Cardiac fibroblast (primary cell): ENCODE data around the gene SCRN1.
A peak's percentile ranks its signal among the peaks of the same experiment; 100 is the strongest.

Source experiments
- DNase-seq, 2 donors: peaks; one replicate each; pipeline versions ENCODE4 v3.0.0 to v3.0.0-alpha.2; 2010; ENCODE audit warnings: low read depth in 2 of 2
- H3K4me3 ChIP-seq, 2 donors: replicated peaks in 1 of 2; 1 replicate in 1 of 2; 2 replicates in 1 of 2; pipeline ENCODE4 v1.5.1; 2011; ENCODE audit warnings: low read depth in 2 of 2, low read length in 2 of 2, mild to moderate bottlenecking in 2 of 2, moderate library complexity in 1 of 2
- TF ChIP-seq, protein P1 (sequence below): IDR thresholded peaks from one replicate; pipeline ENCODE4 v1.5.1; 2011; ENCODE audit warnings: low read depth, mild to moderate bottlenecking, low read length, inconsistent platforms

Gene SCRN1

DNA sequence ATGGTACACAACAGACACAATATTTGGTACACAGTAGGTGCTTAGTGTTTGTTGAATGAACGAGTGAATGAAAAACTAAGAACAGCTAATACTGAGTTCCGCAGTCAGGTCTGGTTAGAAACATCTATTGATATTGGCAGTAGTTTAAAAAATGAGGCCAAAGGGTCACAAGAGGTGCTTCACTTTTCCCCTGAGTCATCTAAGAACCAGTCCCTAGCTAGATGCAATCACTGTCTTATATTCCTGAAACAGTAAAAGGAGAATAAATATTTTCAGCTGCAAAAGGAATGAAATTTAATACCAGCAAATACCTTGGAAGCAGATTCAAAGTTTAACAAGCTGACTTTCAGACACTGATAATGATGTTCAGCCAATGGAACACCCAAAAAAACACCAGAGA lies 54.5 kb downstream of the SCRN1 start:
- DNase-seq: peak in 1 of 2 donors; percentile 25
- H3K4me3 ChIP-seq: no peak overlapping the region
- TF ChIP-seq, protein P1, sequence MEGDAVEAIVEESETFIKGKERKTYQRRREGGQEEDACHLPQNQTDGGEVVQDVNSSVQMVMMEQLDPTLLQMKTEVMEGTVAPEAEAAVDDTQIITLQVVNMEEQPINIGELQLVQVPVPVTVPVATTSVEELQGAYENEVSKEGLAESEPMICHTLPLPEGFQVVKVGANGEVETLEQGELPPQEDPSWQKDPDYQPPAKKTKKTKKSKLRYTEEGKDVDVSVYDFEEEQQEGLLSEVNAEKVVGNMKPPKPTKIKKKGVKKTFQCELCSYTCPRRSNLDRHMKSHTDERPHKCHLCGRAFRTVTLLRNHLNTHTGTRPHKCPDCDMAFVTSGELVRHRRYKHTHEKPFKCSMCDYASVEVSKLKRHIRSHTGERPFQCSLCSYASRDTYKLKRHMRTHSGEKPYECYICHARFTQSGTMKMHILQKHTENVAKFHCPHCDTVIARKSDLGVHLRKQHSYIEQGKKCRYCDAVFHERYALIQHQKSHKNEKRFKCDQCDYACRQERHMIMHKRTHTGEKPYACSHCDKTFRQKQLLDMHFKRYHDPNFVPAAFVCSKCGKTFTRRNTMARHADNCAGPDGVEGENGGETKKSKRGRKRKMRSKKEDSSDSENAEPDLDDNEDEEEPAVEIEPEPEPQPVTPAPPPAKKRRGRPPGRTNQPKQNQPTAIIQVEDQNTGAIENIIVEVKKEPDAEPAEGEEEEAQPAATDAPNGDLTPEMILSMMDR: no peak

DNA sequence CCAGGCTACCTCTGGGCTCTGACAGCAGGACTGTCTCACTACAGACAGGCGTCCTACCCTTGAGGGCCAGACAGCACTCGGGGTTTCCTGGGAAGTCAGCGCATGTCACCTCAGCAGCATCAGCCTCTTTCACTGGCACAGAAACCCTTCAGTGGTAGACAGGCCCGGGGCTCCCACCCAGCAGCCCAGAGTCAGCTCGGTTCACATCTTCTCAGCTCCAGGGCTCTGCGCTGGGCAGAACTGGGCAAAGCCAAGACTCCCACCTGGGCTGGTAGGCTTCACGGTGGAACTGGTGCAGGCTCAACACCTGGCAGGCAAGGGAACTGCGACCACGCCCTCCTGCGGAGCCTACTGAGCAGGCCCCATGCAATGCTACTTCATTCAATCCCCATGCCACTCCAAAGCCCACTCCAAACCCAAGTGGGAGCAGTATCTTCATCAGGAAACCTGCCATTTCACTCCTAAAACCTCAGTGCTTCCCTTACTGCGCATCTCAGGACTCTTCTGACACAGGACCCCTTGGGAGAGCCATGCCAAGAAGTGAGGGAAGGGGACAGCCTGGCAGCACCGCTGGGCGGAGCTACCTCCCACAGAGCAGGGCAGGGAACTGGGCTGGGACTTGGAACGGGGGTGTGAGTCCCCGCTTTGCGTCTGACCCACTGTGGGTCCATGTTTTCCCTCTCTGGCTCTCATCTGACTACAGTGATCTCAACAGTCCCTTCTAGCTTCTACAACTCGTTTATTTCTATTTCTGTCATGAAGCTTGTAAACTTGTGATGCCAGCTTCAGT lies 60.4 kb downstream of the SCRN1 start:
- DNase-seq: no peak
- TF ChIP-seq, protein P1: no peak

DNA sequence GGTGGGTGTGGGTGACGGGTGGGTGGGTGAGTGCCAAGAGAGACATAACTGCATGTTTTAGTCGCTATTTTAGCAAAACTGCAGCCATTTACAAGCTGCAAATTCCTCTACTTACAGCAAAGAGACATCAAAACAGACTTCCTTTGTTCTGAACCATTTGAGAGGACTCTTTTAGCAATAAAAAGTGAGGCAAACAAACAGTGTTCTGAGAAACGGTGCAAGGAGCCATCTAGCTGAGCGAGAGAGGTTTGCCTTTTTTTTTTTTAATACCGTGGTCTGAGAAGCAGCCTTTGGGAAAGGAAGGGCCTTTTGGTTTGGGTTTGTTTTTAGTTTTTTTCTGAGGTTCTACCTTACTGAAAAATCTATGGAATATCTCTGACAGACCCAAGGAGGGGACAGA lies 62.9 kb downstream of the SCRN1 start:
- no peak overlapping the region for H3K4me3 ChIP-seq
- TF ChIP-seq, protein P1: no peak
- DNase-seq: no peak

More for the DNA sequence above, 60.4 kb downstream of the SCRN1 start:
- H3K4me3 ChIP-seq: no peak overlapping the region

DNA sequence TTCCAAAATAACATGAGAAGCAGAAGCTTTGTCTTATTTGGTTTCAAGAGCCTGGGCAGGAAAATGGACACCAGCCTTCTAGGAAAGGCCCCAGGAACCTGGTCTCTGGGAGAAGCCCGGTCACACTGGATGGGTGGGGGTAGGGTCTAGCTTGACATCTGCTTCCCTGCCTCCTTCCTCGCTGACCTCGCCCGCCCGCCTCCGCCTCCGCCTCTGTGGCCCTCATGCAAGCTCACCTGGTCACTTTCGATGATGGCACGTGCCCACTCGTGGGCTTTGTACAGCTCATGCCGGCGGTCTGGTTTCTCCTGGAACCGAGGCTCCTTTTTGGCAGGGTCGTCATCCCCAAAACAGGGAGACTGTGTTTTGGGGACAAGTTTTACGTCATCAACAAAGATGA lies 63.4 kb downstream of the SCRN1 start:
- H3K4me3 ChIP-seq: no peak overlapping the region
- TF ChIP-seq, protein P1: no peak
- DNase-seq: no peak

DNA sequence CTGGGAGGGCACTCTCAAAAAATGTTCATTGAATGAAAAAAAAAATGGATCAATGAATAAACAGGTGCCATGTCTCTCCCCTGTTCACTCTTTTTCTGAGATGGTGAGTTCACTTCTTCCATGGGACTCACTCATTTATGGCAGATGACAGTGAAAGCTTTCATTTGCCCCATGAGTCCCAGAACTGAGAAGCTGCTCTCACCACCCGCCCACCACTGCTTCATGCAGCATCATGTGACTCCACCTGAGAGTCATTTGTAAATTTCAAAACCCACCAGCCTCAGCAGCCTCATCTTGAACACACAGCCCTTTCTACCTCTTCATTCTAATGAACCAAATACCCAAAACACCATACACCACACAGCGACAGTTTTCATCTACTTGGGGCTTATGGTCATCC lies 64.9 kb downstream of the SCRN1 start:
- no peak for DNase-seq
- TF ChIP-seq, protein P1: no peak
- H3K4me3 ChIP-seq: no peak overlapping the region

DNA sequence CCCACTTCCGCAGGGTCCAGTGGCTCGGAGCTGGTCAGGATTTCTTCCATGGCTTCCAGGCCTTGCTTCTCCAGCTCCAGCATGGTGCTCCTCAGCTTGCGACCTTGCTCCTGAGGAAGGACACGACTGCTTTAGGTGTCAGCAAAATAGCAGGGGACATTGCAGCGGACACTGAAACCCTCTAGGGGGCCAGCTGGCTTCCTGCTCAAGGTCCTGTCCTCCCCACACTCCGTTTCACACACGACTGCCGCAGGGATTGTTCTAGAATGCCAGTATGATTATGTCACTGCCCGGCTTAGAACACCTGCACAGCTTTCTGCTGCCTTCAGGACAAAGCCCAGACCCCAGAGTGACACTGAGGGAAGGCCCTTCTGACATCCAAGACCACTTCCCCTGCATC lies 65.6 kb downstream of the SCRN1 start:
- DNase-seq: no peak
- TF ChIP-seq, protein P1: no peak
- no peak overlapping the region for H3K4me3 ChIP-seq
